DOHH2 (cell line): ENCODE data around the gene RARG.

Experiments used
- H3F3A ChIP-seq: fragments of 200-600 bp; sonication (generic), shearing (Covaris generic); 2 replicates; pipeline ENCODE4 v1.6.0; 2016; ENCODE audit warnings: antibody characterized with exemption, mild to moderate bottlenecking; ENCODE audit not compliant: control insufficient read depth, insufficient read depth
- H3K27ac ChIP-seq: fragments of 200-600 bp; sonication (generic); 2 replicates; pipeline ENCODE4 v1.5.1; 2014; ENCODE audit warnings: low read depth, mild to moderate bottlenecking, low read length, moderate library complexity
- H3K27me3 ChIP-seq: fragments of 200-600 bp; sonication (generic); 2 replicates; pipeline ENCODE4 v1.6.1; 2014; ENCODE audit warnings: mild to moderate bottlenecking, low read length, mixed read lengths; ENCODE audit not compliant: control insufficient read depth
- H3K36me3 ChIP-seq: fragments of 200-600 bp; sonication (generic); 2 replicates; pipeline ENCODE4 v1.6.1; 2014; ENCODE audit warnings: mild to moderate bottlenecking, low read length, moderate library complexity, mixed read lengths; ENCODE audit not compliant: control insufficient read depth
- H3K4me1 ChIP-seq: fragments of 200-600 bp; sonication (generic); 2 replicates; pipeline ENCODE4 v1.6.1; 2014; ENCODE audit warnings: mild to moderate bottlenecking, low read length, mixed read lengths; ENCODE audit not compliant: control insufficient read depth
- H3K4me2 ChIP-seq: fragments of 200-600 bp; sonication (generic); 2 replicates; pipeline ENCODE4 v1.6.0; 2014; ENCODE audit warnings: mild to moderate bottlenecking, low read length, moderate library complexity
- H3K4me3 ChIP-seq: fragments of 200-600 bp; sonication (generic); 2 replicates; pipeline ENCODE4 v1.5.1; 2014; ENCODE audit warnings: mild to moderate bottlenecking, low read length, mixed read lengths
- H3K79me2 ChIP-seq: fragments of 200-600 bp; sonication (generic); 2 replicates; pipeline ENCODE4 v1.6.1; 2014; ENCODE audit warnings: mild to moderate bottlenecking, low read length, mixed read lengths; ENCODE audit not compliant: control insufficient read depth
- H3K9me2 ChIP-seq: fragments of 200-600 bp; sonication (generic); replicated peaks from 2 replicates; pipeline ENCODE4 v1.6.1; 2014; ENCODE audit warnings: mild to moderate bottlenecking, low read length, mixed read lengths; ENCODE audit not compliant: control insufficient read depth
- H3K9me3 ChIP-seq: fragments of 200-600 bp; sonication (generic); 2 replicates; pipeline ENCODE4 v1.6.1; 2014; ENCODE audit warnings: antibody characterized with exemption, low read length, mixed read lengths; ENCODE audit not compliant: control insufficient read depth, insufficient read depth
- H4K20me1 ChIP-seq: fragments of 200-600 bp; sonication (generic); 2 replicates; pipeline ENCODE4 v1.6.0; 2014; ENCODE audit warnings: low read depth, mild to moderate bottlenecking, antibody characterized with exemption, low read length, moderate library complexity; ENCODE audit not compliant: control insufficient read depth, insufficient read depth
- EZH2phosphoT487 ChIP-seq: fragments of 200-600 bp; sonication (generic); IDR thresholded peaks from 2 replicates; pipeline ENCODE4 v1.6.1; 2017; ENCODE audit warnings: borderline replicate concordance, mild to moderate bottlenecking, antibody characterized with exemption, low read length, moderate library complexity, mixed read lengths
- TF ChIP-seq, protein P1 (sequence below): fragments of 200-600 bp; sonication (generic); IDR thresholded peaks from one replicate; pipeline ENCODE4 v1.5.1; 2014; ENCODE audit warnings: antibody characterized with exemption, mild to moderate bottlenecking, low read depth, low read length; ENCODE audit not compliant: poor library complexity, severe bottlenecking

Gene RARG

DNA sequence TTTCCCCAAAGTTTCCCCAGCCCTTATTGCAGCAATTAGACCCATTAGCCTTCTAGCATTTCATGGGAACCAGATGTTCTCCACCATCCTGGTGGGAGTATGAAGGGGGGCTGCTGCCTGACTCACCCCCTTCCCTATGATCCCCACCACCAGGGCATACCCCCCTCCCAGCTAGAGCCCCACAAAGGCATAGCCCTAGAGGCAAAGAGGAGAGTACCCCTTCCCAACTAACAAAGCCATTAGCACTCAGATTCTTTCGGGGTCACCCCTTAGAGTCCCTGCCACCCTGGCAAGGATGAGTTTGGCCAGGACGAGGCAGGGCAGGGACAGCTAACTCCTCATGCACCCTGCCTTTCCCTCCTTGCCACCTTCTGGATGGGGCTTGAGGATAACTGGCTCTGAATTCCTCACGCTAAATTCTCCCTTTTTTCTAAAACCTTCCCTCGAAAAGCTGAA, 9.2 kb downstream of the RARG start:
- Histone ChIP-seq H3K79me2 (no peaks in the 10 kb centered on the region), H3K27ac (no peak overlapping the region), H3K27me3 (peaks cover 20% of the 10 kb centered on the region), H3K4me1 (peaks cover 38% of the 10 kb centered on the region), H3K9me3 (no peaks in the 10 kb centered on the region), H3K4me2 (no peak overlapping the region), H3F3A (peaks cover 8% of the 10 kb centered on the region), H3K36me3 (no peaks in the 10 kb centered on the region), H3K4me3 (no peak overlapping the region), H4K20me1 (no peaks in the 10 kb centered on the region), H3K9me2 (no peaks in the 10 kb centered on the region)
- no peak for TF ChIP-seq EZH2phosphoT487
- TF ChIP-seq, protein P1, sequence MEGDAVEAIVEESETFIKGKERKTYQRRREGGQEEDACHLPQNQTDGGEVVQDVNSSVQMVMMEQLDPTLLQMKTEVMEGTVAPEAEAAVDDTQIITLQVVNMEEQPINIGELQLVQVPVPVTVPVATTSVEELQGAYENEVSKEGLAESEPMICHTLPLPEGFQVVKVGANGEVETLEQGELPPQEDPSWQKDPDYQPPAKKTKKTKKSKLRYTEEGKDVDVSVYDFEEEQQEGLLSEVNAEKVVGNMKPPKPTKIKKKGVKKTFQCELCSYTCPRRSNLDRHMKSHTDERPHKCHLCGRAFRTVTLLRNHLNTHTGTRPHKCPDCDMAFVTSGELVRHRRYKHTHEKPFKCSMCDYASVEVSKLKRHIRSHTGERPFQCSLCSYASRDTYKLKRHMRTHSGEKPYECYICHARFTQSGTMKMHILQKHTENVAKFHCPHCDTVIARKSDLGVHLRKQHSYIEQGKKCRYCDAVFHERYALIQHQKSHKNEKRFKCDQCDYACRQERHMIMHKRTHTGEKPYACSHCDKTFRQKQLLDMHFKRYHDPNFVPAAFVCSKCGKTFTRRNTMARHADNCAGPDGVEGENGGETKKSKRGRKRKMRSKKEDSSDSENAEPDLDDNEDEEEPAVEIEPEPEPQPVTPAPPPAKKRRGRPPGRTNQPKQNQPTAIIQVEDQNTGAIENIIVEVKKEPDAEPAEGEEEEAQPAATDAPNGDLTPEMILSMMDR, result no peak

DNA sequence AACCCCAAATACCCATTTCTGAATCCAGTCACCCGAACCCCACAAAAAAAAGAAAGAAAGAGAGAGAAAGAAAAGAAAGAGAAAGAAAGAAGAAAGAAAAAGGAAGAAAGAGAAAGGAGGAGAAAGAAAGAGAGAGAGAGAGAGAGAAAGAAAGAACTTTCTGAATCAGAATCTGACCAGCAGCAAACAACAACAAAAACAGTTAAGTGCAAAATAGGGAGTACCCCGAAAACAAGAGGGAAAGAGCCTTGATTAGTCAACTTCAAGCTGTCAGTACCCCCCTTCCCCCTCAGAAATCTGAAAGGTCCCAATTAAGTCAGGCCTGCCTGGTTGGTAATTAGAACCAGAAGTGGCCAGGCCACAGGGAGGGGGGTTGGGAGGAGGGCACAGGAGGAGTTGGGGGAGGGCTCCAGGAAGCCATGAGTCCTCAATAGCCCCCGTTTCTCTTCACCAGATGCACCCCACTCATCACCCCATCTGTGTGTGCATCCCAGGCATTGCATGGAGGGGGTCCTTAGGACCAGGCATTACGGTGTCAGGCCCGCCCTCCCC, 9.8 kb downstream of the RARG start:
- Histone ChIP-seq H3K27me3 (peaks cover 20% of the 10 kb centered on the region), H3K27ac (peak overlapping the region; percentile 30; the same call in 1 of the 2 replicates), H3K4me1 (peaks cover 38% of the 10 kb centered on the region), H3K9me2 (no peaks in the 10 kb centered on the region), H3K36me3 (no peaks in the 10 kb centered on the region), H3K79me2 (no peaks in the 10 kb centered on the region), H3K9me3 (no peaks in the 10 kb centered on the region), H3K4me3 (peak overlapping the region; percentile 87), H3K4me2 (peak overlapping the region; percentile 100), H3F3A (peaks cover 8% of the 10 kb centered on the region), H4K20me1 (no peaks in the 10 kb centered on the region)
- TF ChIP-seq, protein P1, result no peak
- TF ChIP-seq EZH2phosphoT487, result no peak

DNA sequence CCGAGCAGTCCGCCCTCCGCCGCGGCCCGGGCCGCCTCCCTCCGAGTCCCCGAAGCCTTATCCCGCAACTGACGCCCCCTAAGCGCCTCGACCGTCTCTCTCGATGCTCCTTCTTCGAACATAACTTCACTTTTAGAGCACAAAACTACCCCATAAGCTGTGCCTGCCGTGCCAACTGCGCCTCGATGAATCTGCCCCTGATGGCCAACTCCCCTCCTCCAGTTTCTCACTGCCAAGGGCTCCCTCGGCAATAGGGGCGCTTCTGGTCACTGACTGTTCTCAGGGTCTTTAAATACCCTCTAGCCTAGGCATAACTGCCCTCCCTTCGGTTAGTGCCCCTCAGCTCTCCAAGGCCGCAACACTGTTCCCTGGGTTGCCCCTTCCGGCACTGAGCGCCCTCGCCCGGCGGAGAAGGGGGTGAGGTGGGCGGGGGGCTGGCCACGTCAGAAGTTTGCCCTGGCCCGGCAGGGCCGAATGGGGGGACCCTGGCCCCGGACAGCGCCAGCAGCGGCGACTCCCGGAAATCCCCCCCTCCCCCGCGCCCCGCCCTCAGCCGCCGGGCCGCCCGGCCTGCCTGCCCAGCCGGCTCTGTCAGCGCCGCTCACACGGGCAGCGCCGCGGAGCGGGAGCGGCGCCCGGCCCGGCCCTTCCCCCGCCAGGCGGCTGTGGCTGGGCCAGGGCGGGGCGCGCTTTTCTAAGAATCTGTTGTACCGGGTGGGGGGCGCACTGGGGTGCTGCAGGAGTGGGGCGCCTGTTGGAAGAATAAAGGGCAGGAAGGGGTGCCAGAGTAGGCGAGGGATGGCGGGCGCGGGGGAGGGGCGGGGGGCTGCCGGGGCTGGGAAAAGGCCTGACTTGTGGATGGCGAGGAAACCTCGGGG, 10.6 kb downstream of the RARG start:
- Histone ChIP-seq H3K4me2 (peak overlapping the region; percentile 100), H3K4me3 (peak overlapping the region; percentile 87), H3K27me3 (peaks cover 20% of the 10 kb centered on the region), H3K9me3 (no peaks in the 10 kb centered on the region), H3F3A (peaks cover 8% of the 10 kb centered on the region), H3K79me2 (no peaks in the 10 kb centered on the region), H4K20me1 (no peaks in the 10 kb centered on the region), H3K36me3 (no peaks in the 10 kb centered on the region), H3K9me2 (no peaks in the 10 kb centered on the region), H3K27ac (peak overlapping the region; percentile 92), H3K4me1 (peaks cover 43% of the 10 kb centered on the region)
- TF ChIP-seq, protein P1, result peak; percentile 65
- TF ChIP-seq EZH2phosphoT487, result no peak
